Activated CD4-positive, alpha-beta memory T cell treated with anti-CD3 and anti-CD28 coated beads for 36 hours (primary cell): ENCODE results near the gene EXOC6. TPM values are rescaled to one million over a fixed set of nuclear protein-coding genes. Genes with fewer than 3 reads are reported as not detected.
A peak's percentile ranks its signal among the peaks of the same experiment; 100 is the strongest.

Source experiments
- CTCF ChIA-PET: fragments of 350-600 bp; sonication (Branson Sonifier 250); formaldehyde crosslinking; loops from one replicate; lab custom pipeline; 2021; ENCODE audit warnings: antibody characterized with exemption, inconsistent platforms; lab: Charles Lee
- POLR2A ChIA-PET: fragments of 350-600 bp; sonication (Branson Sonifier 250); formaldehyde crosslinking; loops from one replicate; lab custom pipeline; 2021; ENCODE audit warnings: antibody characterized with exemption; lab: Charles Lee
- DNase-seq: peaks from one replicate; pipeline ENCODE4 v3.0.0-alpha.2; 2020
- H3K27ac Mint-ChIP-seq: one replicate; pipeline ENCODE4 v1.8.0; 2021; ENCODE audit warnings: mixed read lengths
- H3K27me3 Mint-ChIP-seq: one replicate; pipeline ENCODE4 v1.8.0; 2021; ENCODE audit warnings: mixed read lengths
- H3K36me3 Mint-ChIP-seq: one replicate; pipeline ENCODE4 v1.8.0; 2021; ENCODE audit warnings: mixed read lengths
- H3K4me1 Mint-ChIP-seq: one replicate; pipeline ENCODE4 v1.8.0; 2021; ENCODE audit warnings: low read depth, mixed read lengths
- H3K4me3 Mint-ChIP-seq: one replicate; pipeline ENCODE4 v1.8.0; 2021; ENCODE audit warnings: mild to moderate bottlenecking, mixed read lengths
- H3K9me3 Mint-ChIP-seq: one replicate; pipeline ENCODE4 v1.8.0; 2021; ENCODE audit warnings: mixed read lengths
- intact Hi-C: fragments of 100-400 bp; cut with micrococcal nuclease; formaldehyde crosslinking; loops from one replicate; pipeline ENCODE4 v1.15.1; 2023
- total RNA-seq, 2 experiments: library from RNA; stranded (reverse); gene quantifications; one replicate each; pipeline ENCODE4 v1.2.3, GENCODE V29; 2021

EXOC6 gene
- total RNA-seq, 2 experiments from 2014 or later: 10.7 to 10.8 TPM

DNA sequence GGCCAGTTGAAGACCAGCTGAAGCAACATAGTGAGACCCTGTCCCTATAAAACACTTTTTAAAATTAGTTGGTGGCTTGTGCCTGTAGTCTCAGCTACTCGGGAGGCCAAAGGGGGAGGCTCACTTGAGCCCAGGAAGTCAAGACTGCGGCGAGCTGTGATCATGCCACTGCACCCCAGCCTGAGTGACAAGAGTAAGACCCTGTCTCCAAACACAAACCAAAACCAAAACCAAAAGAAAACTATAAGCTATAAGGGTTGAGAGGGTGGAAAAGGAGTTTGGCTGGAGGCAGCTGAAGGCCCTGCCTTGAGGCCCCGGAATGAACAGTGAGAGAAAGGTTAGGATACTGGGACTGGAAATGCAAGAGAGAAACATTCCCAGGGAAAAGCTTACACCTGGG lies 10.9 kb upstream of the EXOC6 start:
- no peak for DNase-seq
- Mint-ChIP-seq H3K4me3 (no peak overlapping the region), H3K36me3 (no peaks in the 10 kb centered on the region), H3K9me3 (no peaks in the 10 kb centered on the region), H3K4me1 (no peaks in the 10 kb centered on the region), H3K27me3 (no peaks in the 10 kb centered on the region), H3K27ac (no peak overlapping the region)
- ChIA-PET POLR2A (no interaction called here), CTCF (interaction anchor here (0.6 to 5.4 kb wide), 4 partner anchors 10 to 48 kb away, joined by 3 to 33 read pairs (median 9); partner anchors contain the start of gene EXOC6)
- intact Hi-C loops: no loop called here

DNA sequence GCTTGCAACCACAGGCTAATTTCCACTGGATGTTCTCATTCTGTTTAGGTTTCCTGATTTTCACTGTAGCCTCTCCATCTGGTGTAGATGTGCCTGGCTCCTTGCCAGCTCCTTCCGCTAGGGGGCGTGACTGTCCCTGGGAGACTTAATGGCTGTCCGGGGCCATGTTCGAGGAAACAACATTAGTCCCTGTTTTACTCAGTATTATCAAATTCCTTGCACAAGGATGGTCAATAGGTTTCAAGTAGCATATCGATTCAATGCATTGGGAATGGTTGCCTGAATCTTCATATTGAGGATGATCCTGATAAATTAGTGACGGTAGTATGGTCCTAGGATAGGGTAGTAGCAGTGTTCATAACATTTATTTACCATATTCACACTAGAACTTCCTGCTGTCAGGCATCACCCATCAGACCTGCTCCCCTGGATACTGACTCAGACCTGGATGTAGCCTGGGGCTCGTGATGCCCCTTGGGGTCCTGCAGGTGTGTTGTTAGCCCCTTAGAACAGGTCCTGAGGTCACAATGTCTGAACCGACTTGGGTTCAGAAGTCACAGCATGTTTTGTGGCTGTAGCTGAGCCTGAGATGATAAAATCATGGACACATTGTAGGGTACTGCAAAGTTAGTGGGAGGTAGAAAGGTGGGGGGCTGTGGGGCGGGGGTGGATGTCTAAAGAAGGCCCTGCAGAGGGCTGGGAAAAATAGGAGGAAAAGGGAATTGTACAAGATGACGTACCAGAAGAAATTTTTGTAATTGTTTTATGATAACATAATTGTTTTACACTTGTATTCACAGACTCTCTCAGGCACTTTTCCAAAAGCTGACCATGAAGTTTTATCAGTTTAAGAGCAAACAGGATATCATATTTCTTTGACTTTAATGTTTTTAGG lies 8.9 kb upstream of the EXOC6 start:
- Mint-ChIP-seq H3K4me3 (no peak overlapping the region), H3K4me1 (peaks cover 4% of the 10 kb centered on the region), H3K36me3 (no peaks in the 10 kb centered on the region), H3K27ac (no peak overlapping the region), H3K9me3 (no peaks in the 10 kb centered on the region), H3K27me3 (no peaks in the 10 kb centered on the region)
- POLR2A ChIA-PET: no interaction called here
- CTCF ChIA-PET: interaction anchor here (0.6 to 5.4 kb wide), 17 partner anchors 8 to 128 kb away, joined by 3 to 33 read pairs (median 3); partner anchors contain the start of gene EXOC6
- DNase-seq: peak; percentile 75
- intact Hi-C loops: loop anchor here (10.0 kb wide), 1 partner anchor 655 kb away; the partner anchor contains the start of gene CEP55

GRCh38 chr10:92844746-92845145 lies 3.6 kb upstream of the EXOC6 start:
- Mint-ChIP-seq H3K9me3 (no peaks in the 10 kb centered on the region), H3K27ac (no peak overlapping the region), H3K27me3 (no peaks in the 10 kb centered on the region), H3K36me3 (no peaks in the 10 kb centered on the region), H3K4me1 (peaks cover 31% of the 10 kb centered on the region), H3K4me3 (no peak overlapping the region)
- DNase-seq: no peak
- POLR2A ChIA-PET: no interaction called here
- CTCF ChIA-PET: interaction anchor here (0.7 to 2.8 kb wide), 5 partner anchors 11 to 548 kb away, joined by 3 to 30 read pairs (median 4); no protein-coding TSS in a partner anchor
- intact Hi-C loops: loop anchor here (5.0 to 10.0 kb wide), 2 partner anchors 152 to 650 kb away; partner anchors contain the start of gene CEP55

- ChIA-PET CTCF (interaction anchor here (0.6 to 3.9 kb wide), 5 partner anchors 9 to 547 kb away, joined by 3 to 33 read pairs (median 3); no protein-coding TSS in a partner anchor), POLR2A (no interaction called here)
- H3K4me3 Mint-ChIP-seq: no peak overlapping the region
Measured at GRCh38 chr10:92845921-92846320, 2.4 kb upstream of the EXOC6 start.

DNA sequence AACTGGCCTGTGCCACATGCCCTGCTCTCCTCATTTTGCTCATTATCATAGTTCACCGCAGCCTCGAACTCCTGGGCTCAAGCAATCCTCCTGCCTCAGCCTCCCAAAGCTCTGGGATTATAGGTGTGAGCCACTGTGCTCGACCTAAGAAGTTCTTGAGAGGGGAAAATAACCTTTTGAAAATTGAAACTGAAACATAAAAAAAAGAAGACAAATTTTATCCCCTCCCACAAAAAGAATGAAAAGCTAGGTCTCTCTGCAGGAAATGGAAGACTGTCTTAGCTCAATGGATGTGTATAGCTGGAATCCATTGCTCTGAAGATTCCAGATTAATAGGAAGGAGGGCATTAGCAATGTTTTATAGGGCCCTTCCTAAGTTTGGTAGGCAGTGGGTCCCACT lies 2.0 kb upstream of the EXOC6 start:
- H3K27ac Mint-ChIP-seq: no peak overlapping the region
- CTCF ChIA-PET: interaction anchor here (0.6 to 3.9 kb wide), 4 partner anchors 9 to 229 kb away, joined by 3 to 33 read pairs (median 4); no protein-coding TSS in a partner anchor
- POLR2A ChIA-PET: interaction anchor here (0.6 kb wide), 1 partner anchor 25 kb away, joined by 4 read pairs; no protein-coding TSS in a partner anchor
- H3K36me3 Mint-ChIP-seq: no peaks in the 10 kb centered on the region
- DNase-seq: no peak
- no peaks in the 10 kb centered on the region for H3K27me3 Mint-ChIP-seq
- peaks cover 35% of the 10 kb centered on the region for H3K4me1 Mint-ChIP-seq
- H3K9me3 Mint-ChIP-seq: no peaks in the 10 kb centered on the region
- H3K4me3 Mint-ChIP-seq: no peak overlapping the region
- intact Hi-C loops: loop anchor here (2.0 to 10.0 kb wide), 3 partner anchors 16 to 648 kb away; partner anchors contain the start of gene CEP55

More at GRCh38 chr10:92845921-92846320, 2.4 kb upstream of the EXOC6 start:
- intact Hi-C loops: loop anchor here (2.0 to 10.0 kb wide), 3 partner anchors 15 to 649 kb away; partner anchors contain the start of gene CEP55
- no peak overlapping the region for H3K27ac Mint-ChIP-seq
- H3K4me1 Mint-ChIP-seq: peaks cover 34% of the 10 kb centered on the region
- H3K27me3 Mint-ChIP-seq: no peaks in the 10 kb centered on the region
- H3K9me3 Mint-ChIP-seq: no peaks in the 10 kb centered on the region
- no peaks in the 10 kb centered on the region for H3K36me3 Mint-ChIP-seq
- DNase-seq: no peak

DNA sequence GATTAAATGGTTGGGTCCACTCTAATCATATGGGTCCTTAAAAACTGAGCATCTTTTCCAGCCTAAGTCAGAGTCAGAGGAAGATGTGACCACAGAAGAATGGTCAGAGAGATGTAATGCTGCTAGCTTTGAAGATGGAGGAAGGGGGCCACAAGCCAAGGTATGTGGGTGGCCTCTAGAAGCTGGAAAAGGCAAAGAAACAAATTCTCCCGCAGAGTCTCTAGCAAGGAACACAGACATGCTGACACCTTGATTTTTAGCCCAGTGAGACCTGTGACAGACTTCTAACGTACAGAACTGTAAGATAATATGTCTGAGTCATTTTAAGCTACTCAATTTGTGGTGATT lies 1.5 kb upstream of the EXOC6 start:
- H3K27ac Mint-ChIP-seq: no peak overlapping the region
- intact Hi-C loops: loop anchor here (2.0 to 10.0 kb wide), 3 partner anchors 16 to 648 kb away; partner anchors contain the start of gene CEP55

GRCh38 chr10:92847202-92847864 lies 987 bp upstream of the EXOC6 start:
- peaks cover 38% of the 10 kb centered on the region for H3K4me1 Mint-ChIP-seq
- peak overlapping the region; percentile 84 for H3K4me3 Mint-ChIP-seq
- ChIA-PET POLR2A (interaction anchor here (0.6 kb wide), 1 partner anchor 26 kb away, joined by 4 read pairs; no protein-coding TSS in a partner anchor), CTCF (interaction anchor here (0.8 to 3.9 kb wide), 4 partner anchors 10 to 166 kb away, joined by 3 to 33 read pairs (median 4); no protein-coding TSS in a partner anchor)
- H3K27me3 Mint-ChIP-seq: no peaks in the 10 kb centered on the region
- H3K36me3 Mint-ChIP-seq: no peaks in the 10 kb centered on the region
- peak overlapping the region; percentile 32 for H3K27ac Mint-ChIP-seq
- no peaks in the 10 kb centered on the region for H3K9me3 Mint-ChIP-seq
- no peak for DNase-seq
- intact Hi-C loops: loop anchor here (2.0 to 10.0 kb wide), 3 partner anchors 17 to 647 kb away; partner anchors contain the start of gene CEP55

More for the DNA sequence above, 1.5 kb upstream of the EXOC6 start:
- no peak for DNase-seq
- ChIA-PET CTCF (interaction anchor here (3.9 kb wide), 1 partner anchor 10 kb away, joined by 33 read pairs; no protein-coding TSS in a partner anchor), POLR2A (interaction anchor here (0.6 kb wide), 1 partner anchor 26 kb away, joined by 4 read pairs; no protein-coding TSS in a partner anchor)
- no peaks in the 10 kb centered on the region for H3K36me3 Mint-ChIP-seq
- peaks cover 35% of the 10 kb centered on the region for H3K4me1 Mint-ChIP-seq
- no peaks in the 10 kb centered on the region for H3K27me3 Mint-ChIP-seq
- H3K4me3 Mint-ChIP-seq: no peak overlapping the region
- H3K9me3 Mint-ChIP-seq: no peaks in the 10 kb centered on the region

DNA sequence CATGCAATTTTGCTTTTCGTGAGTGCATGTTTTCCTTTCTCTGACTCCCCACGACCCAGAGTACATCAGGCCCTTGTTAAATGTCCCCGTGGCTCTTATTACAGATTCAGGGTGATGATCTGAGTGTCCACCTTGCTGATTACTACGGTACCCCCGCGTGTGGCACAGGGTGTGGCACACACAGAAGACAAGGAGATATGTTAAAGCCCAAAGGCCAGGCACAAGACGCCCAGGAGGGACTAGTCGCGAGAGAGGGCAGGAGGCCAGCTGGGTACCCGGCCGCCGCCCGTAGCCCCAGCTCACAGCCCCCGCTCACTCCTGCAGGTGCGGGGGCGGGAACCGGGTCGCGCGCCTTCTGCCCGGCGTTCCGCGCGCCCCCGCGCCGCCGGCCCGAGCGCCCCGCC lies 281 bp upstream of the EXOC6 start:
- H3K27me3 Mint-ChIP-seq: no peaks in the 10 kb centered on the region
- ChIA-PET POLR2A (interaction anchor here (1.2 to 1.4 kb wide), 3 partner anchors 26 to 634 kb away, joined by 3 to 5 read pairs (median 4); partner anchors contain the start of gene MYOF), CTCF (interaction anchor here (0.8 to 3.9 kb wide), 6 partner anchors 11 to 166 kb away, joined by 3 to 33 read pairs (median 4); no protein-coding TSS in a partner anchor)
- peak overlapping the region; percentile 84 for H3K4me3 Mint-ChIP-seq
- DNase-seq: no peak
- peaks cover 38% of the 10 kb centered on the region for H3K4me1 Mint-ChIP-seq
- peak overlapping the region; percentile 74 for H3K27ac Mint-ChIP-seq
- intact Hi-C loops: loop anchor here (2.0 to 10.0 kb wide), 3 partner anchors 156 to 647 kb away; partner anchors contain the start of genes CEP55 and KIF11
- H3K36me3 Mint-ChIP-seq: no peaks in the 10 kb centered on the region
- no peaks in the 10 kb centered on the region for H3K9me3 Mint-ChIP-seq

DNA sequence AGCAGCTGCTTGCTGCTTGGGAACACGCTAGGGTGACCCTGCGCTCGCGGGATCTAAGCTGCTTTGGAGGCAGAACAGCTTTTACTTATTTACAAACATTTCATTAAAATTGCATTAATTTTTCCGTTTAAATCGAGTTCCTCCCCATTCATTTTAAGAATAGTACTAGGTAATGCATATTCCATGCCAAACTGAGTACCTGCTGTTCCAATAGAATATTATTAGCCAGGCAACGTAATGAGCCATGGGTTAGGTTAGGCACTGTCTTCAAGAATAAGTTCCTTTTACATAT lies 860 bp downstream of the EXOC6 start:
- ChIA-PET CTCF (interaction anchor here (0.6 to 3.9 kb wide), 4 partner anchors 12 to 203 kb away, joined by 3 to 33 read pairs (median 4); no protein-coding TSS in a partner anchor), POLR2A (interaction anchor here (1.1 to 1.4 kb wide), 2 partner anchors 30 to 159 kb away, joined by 3 read pairs; no protein-coding TSS in a partner anchor)
- H3K9me3 Mint-ChIP-seq: no peaks in the 10 kb centered on the region
- H3K4me3 Mint-ChIP-seq: peak overlapping the region; percentile 80
- intact Hi-C loops: loop anchor here (2.0 to 10.0 kb wide), 3 partner anchors 157 to 646 kb away; partner anchors contain the start of genes CEP55 and KIF11
- peaks cover 41% of the 10 kb centered on the region for H3K4me1 Mint-ChIP-seq
- H3K27ac Mint-ChIP-seq: peak overlapping the region; percentile 49
- no peak for DNase-seq
- H3K36me3 Mint-ChIP-seq: no peaks in the 10 kb centered on the region
- H3K27me3 Mint-ChIP-seq: no peaks in the 10 kb centered on the region

- Mint-ChIP-seq H3K36me3 (no peaks in the 10 kb centered on the region), H3K4me3 (peak overlapping the region; percentile 80), H3K4me1 (peaks cover 45% of the 10 kb centered on the region), H3K27ac (no peak overlapping the region), H3K27me3 (no peaks in the 10 kb centered on the region), H3K9me3 (no peaks in the 10 kb centered on the region)
- CTCF ChIA-PET: interaction anchor here (1.7 kb wide), 1 partner anchor 11 kb away, joined by 6 read pairs; no protein-coding TSS in a partner anchor
- POLR2A ChIA-PET: interaction anchor here (1.1 kb wide), 1 partner anchor 30 kb away, joined by 3 read pairs; no protein-coding TSS in a partner anchor
- intact Hi-C loops: loop anchor here (2.0 to 10.0 kb wide), 3 partner anchors 157 to 645 kb away; partner anchors contain the start of genes CEP55 and KIF11
- no peak for DNase-seq
Measured at GRCh38 chr10:92849576-92850090, 1.3 kb downstream of the EXOC6 start.
